VCaP (cell line): ENCODE measurements around the gene OTOGL.
"Not testable (repeated sequence)": the region's sequence is repeated elsewhere in the genome, so short reads cannot be mapped to it uniquely, and the experiment has no call there.

Source experiments
- H3K27ac ChIP-seq: fragments of 450-650 bp; 2 replicates; pipeline ENCODE4 v1.5.1; 2017
- CTCF ChIP-seq: fragments of 450-650 bp; conservative IDR thresholded peaks from 2 replicates; pipeline ENCODE4 v1.5.1; 2017; ENCODE audit warnings: mild to moderate bottlenecking, moderate library complexity

The OTOGL gene

DNA sequence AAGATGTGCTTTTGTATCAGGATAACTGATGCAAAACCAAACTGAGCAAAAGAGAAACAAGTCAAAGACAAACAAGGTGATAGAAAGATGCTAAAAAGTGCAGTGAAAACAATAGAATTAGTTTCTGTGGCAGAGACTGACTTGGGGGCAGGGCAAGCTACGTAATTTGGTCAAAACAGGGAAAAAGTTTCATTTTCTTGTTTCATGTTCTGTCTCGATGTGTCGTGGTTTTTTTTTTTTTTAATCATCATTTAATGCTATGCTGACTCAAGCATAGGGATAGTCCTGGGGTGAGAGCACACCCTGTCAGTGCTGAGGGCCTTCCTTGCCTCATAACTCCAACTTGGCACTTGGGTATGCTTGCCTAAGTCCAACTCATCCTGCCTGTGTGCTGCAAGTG is 200.6 kb downstream of the OTOGL start:
- TF ChIP-seq CTCF, result no peak
- no peak overlapping the region for H3K27ac ChIP-seq

- H3K27ac ChIP-seq, result not testable (repeated sequence)
Measured at GRCh38 chr12:80307436-80307835, 208.1 kb downstream of the OTOGL start.

GRCh38 chr12:80313209-80313608 is 213.9 kb downstream of the OTOGL start:
- TF ChIP-seq CTCF, result peak; percentile 68
- no peak overlapping the region for H3K27ac ChIP-seq

DNA sequence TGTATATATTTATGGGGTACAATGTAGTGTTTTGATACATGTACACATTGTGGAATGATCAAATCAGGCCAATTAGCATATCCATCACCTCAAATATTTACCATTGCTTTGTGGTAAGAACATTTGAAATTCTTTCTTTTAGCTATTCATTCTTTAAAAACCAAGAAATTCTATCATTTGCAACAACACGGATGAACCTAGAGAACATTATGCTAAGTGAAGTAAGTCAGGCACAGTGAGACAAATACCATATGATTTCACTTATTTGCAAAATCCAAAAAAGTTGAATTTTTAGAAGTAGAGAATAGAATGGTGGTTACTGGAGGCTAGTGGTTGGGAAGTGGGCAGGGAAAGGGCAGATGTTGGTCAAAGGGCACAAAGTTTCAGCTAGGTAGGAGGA is 215.4 kb downstream of the OTOGL start:
- no peak for TF ChIP-seq CTCF
- peak overlapping the region; percentile 74 for H3K27ac ChIP-seq

- TF ChIP-seq CTCF, result no peak
- H3K27ac ChIP-seq, result peak overlapping the region; percentile 74
Measured at GRCh38 chr12:80316222-80316621, 216.9 kb downstream of the OTOGL start.

- no peak for TF ChIP-seq CTCF
- H3K27ac ChIP-seq, result peak overlapping the region; percentile 74; the same call in 1 of the 2 replicates
Measured at GRCh38 chr12:80317307-80317706, 218.0 kb downstream of the OTOGL start.

DNA sequence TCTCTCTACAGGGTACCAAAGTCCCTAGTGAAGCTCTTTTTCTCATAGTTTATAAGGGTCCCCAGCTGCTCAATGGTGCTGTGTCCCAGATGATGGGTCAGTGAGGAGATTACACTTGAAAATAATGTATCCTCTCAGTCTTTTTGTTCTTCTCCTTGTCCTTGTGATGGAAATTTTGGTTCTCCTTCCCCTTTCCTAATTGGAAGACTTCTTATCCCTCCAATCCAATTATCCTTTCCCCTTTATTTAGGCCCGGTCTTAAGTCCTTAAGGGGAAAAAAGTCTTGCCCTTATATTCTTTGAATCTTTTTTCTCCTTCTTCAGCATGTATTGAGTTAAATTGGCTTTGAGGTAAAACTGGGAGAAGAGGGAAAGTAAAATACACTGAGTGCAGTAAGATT is 218.6 kb downstream of the OTOGL start:
- peak overlapping the region; percentile 74; the same call in 1 of the 2 replicates for H3K27ac ChIP-seq

More for the DNA sequence above, 218.6 kb downstream of the OTOGL start:
- no peak for TF ChIP-seq CTCF
